ENCODE results near the gene CPA3. TPM values are rescaled to one million over a fixed set of nuclear protein-coding genes. Genes with fewer than 3 reads are reported as not detected.

CPA3 gene
- total RNA-seq, 1 experiment from 2014 or later: not detected

DNA sequence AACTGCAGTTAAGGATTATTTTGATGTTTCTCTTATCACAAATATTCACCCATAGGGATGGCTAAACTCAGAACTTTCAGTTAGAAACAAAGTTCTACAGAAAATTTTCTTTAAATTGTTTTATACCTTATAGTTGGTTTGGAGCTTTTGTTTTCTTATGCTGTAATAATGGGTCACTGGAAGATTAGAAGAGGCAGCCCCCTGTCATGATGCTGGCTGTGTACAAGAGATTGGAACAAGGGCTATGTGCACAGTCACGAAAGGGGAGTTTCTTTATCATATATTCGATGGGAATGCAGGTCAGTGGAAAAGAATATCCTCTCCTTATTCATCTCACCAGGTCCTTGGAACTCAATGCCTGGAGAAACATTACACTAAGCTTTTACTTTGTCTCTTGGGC is 12.0 kb upstream of the CPA3 start:
- in situ Hi-C loops (cut with HindIII; ENCODE audit: low pct_unique_long_range_greater_than_20kb, low sequenced_read_pairs): no loop called here
- DNase-seq (ENCODE audit: low read depth): no peak

DNA sequence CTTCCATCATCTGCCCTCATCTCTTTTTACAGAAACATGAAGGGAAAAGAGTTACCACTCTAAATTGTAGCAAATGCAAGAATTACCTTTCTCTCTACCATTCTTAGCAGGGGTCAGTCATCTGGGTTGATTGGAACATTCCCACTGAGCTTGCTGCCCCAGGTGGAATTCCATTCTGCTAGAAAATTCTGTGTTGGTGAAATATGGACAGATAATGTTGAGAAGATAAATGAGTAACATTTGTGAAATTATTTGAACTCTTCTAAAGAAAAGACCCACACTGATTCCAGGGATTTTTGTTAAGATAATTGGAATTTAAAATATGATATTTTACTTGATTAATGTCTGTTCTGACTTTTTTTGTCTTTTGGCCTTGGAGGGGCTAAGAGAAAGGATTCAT is 11.0 kb upstream of the CPA3 start:
- in situ Hi-C loops (cut with HindIII; ENCODE audit: low pct_unique_long_range_greater_than_20kb, low sequenced_read_pairs): no loop called here
- no peak for DNase-seq (ENCODE audit: low read depth)

DNA sequence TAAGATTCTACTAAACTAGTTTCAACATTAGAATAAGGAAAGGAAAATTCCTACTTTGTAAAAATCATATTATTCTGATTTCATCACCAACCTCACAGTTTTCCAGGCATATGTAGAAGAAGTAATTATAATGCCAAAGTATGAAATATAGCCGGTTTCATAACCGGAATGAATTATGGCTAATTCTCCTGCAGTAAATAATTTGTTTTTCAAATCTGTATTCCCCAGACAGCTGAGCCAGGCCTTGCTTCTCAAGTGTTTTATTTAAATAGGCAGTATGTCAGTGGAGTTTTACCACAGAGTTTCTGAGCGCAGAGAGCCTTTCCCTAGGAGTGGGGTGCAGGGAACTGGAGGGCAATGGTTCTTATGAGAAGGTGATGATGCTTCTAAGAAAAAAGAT is 8.7 kb upstream of the CPA3 start:
- in situ Hi-C loops (cut with HindIII; ENCODE audit: low pct_unique_long_range_greater_than_20kb, low sequenced_read_pairs): no loop called here
- DNase-seq (ENCODE audit: low read depth): no peak

DNA sequence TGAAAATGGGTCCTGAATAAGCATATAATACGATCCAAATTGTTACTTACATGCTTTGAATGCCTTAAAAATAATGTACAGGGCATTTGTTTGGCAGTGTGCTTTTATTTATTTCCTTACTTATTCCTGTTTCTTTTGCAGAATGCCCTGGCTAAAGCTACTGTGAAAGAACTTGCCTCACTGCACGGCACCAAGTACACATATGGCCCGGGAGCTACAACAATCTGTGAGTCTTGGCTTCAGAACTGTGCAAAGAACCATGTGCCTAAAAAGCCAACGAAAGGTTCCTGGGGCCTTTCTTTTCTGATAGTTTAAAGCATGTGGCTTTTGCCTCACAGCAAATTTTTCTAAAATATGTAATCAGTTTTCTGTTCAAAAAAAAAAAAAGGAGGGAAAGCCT is 7.8 kb upstream of the CPA3 start:
- DNase-seq (ENCODE audit: low read depth): no peak
- in situ Hi-C loops (cut with HindIII; ENCODE audit: low pct_unique_long_range_greater_than_20kb, low sequenced_read_pairs): no loop called here

DNA sequence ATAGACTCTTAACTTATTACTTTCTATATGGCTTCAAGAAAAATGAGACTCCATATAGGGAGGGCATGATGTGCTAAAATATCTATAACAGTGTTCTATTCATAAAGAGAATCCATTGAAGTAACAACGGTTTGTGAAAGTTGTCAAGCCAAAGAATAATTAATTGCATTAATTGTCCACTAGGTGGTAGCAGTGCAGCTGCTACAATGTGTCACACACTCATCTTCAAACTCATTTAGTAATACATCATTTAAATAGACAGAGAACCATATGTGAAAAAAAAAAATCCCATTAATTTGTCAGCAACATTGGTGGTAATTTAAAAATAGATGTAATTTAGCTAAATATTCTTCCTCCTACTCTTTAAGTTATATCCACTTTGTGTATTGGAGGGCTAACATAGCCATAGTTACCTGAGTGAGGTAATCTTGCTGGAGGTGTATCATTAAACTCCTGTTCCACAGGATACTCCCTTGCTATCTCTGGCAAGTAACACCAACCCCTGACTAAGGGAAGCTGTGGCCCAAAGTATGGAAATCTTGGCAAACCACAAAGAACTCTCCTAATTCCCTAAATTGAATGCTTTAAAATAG is 3.7 kb upstream of the CPA3 start:
- DNase-seq (ENCODE audit: low read depth): peak; percentile 23
- in situ Hi-C loops (cut with HindIII; ENCODE audit: low pct_unique_long_range_greater_than_20kb, low sequenced_read_pairs): no loop called here

DNA sequence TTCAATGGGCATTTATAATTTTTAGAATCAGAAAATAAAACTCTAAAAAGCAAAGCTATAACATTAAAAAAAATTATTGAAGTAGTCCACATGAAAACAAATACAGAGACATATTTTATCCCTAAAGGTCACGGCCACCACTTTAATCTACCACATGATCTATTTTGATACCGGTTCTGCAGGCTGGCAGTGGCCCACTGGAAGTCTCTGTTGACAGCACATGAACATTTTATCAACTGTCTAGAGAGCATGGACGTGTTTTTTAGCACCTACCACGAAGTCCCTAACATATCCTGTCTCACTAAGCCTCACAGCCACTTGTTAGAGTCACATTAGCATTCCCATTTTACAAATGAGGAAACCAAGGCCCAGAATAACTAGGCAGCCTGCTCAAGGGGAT is 1.8 kb upstream of the CPA3 start:
- no peak for DNase-seq (ENCODE audit: low read depth)
- in situ Hi-C loops (cut with HindIII; ENCODE audit: low pct_unique_long_range_greater_than_20kb, low sequenced_read_pairs): no loop called here

DNA sequence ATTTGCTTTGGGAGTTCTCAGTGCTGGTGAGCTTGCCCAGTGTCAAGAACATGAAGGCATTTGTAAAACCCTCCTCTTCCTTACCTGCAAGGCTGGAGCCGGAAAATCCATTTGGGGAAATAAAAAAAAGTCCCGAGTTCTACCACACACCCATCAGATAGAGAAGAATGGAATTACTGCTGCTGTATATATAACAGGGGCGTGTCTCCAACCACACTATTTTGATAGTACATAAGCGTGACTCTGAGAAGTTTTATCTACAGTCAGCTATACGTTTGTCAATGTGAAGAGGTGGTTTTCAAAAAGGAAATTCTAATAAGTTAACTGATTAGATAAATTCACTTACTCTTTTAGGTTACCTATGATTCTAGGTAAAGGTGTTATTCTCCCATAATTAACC is 1.3 kb upstream of the CPA3 start:
- DNase-seq (ENCODE audit: low read depth): no peak
- in situ Hi-C loops (cut with HindIII; ENCODE audit: low pct_unique_long_range_greater_than_20kb, low sequenced_read_pairs): no loop called here

DNA sequence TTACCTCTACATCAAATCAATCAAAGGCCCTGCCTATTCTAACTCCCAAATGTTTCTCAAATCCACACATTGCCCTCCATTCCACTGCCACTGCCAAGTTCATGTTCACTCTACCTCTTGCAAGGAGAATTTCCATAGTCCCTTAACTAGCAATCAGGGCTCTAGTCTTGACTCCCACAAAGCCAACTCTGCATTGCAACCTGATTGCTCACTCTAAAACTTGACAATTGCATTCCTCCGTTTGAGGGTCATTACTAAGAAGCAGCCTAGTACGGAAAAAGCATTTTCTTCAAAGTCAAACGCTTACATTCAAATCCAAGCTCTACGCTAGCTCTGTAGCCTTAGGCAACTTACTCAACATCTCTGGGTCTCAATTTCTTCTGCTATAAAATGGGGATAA is 1.2 kb downstream of the CPA3 start:
- in situ Hi-C loops (cut with HindIII; ENCODE audit: low pct_unique_long_range_greater_than_20kb, low sequenced_read_pairs): no loop called here
- no peak for DNase-seq (ENCODE audit: low read depth)

DNA sequence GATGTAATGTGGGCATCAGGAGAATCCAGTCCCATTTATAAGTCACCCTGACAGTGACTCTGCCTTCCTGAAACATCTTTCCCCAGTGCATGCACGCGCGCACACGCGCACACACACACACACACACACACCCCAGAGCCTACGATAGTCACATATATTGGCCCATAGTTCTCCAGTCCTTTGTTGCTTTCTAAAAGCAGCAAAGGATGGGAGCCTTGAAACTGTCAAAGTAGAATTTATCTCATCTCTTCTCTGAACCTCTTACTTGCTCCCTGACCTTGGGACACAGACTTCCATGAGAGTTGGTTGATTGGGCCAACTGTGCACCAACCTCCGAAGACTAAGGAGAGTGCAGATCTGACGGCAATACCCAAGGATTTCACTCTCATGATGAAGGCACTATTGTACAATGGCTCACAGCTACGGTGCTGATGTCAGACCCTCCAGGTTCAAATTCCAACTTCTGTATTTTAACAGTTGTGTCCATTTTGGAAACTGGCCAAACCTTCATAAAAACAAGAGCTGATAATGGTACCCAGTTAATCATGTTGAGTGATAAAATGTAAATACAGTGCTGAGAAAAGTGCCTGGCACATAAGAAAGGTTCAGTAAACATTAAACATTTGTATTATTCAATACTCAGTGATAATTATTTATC is 8.3 kb downstream of the CPA3 start:
- no peak for DNase-seq (ENCODE audit: low read depth)
- in situ Hi-C loops (cut with HindIII; ENCODE audit: low pct_unique_long_range_greater_than_20kb, low sequenced_read_pairs): no loop called here

DNA sequence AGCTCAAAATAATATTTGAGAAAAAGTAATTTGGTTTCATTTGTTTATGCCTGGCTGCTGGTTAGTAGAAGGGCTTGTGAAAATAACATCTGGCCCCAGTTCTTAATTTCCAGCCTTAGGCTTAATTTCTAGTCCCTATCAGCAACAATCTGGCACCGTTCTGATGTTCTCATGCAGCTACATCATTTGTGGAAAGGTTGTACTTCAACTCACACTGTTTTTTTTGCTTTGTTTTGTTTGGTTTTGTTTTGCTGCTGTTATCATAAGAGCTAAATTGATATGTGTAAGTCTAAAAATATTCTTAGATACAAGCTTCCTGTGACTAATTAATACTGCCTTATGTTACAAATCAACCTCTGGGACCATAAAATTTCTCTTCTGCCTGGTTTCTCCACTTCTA is 8.9 kb downstream of the CPA3 start:
- no peak for DNase-seq (ENCODE audit: low read depth)
- in situ Hi-C loops (cut with HindIII; ENCODE audit: low pct_unique_long_range_greater_than_20kb, low sequenced_read_pairs): no loop called here

DNA sequence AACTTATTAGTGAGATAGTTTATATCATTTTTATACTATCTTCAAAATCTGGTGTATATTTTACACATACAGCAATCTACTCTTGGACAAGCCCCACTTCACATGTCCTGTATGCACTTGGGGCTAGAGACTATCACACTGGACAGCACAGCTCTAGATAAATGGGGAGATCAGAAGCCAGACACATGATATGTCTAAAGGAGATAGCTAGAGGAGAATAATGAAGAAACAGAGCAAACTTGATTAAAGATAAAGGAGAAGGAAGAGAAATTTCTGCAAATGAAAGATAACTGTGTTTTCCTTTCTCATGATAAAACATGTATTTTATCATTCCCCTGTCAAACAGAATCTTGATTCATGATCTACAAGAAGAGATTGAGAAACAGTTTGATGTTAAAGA is 13.0 kb downstream of the CPA3 start:
- DNase-seq (ENCODE audit: low read depth): no peak
- in situ Hi-C loops (cut with HindIII; ENCODE audit: low pct_unique_long_range_greater_than_20kb, low sequenced_read_pairs): no loop called here

DNA sequence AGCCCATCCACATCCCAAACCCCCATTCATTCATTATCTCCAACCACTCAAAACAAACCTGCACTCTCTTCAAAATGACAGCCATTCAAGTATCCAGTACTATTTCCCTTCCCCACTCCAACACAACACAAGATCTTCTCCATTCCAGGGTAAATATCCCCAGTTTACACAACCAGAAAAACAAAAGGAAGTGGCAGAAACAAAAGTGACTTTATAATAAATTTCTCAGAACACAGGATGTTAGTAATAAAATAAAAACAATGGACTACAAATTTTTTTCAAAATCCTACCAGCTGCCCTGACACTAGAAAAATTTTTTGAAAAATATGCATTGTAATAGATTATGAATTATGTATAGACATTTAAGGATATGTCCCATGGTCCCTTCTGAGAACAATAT is 14.2 kb downstream of the CPA3 start:
- DNase-seq (ENCODE audit: low read depth): no peak

DNA sequence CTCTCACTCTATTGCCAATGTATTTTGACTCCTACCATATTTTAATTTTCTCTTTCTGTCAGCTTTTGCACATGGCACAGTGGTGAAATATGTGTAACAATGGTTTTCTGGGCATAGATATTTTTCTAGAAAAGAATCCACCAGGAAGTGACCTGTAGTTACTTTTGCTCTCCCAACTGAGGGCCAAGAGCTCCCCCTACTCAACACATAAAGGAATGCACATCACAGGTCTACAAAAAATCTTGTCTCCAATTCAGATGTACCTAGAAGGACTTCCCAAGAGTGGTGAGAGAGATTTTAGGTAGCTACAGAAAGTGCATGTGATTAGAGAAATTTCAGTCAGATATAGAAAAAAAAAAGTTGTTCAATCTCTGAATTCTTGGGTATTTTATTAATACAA is 15.6 kb downstream of the CPA3 start:
- peak; percentile 5 for DNase-seq (ENCODE audit: low read depth)
- in situ Hi-C loops (cut with HindIII; ENCODE audit: low pct_unique_long_range_greater_than_20kb, low sequenced_read_pairs): no loop called here

More for the DNA sequence above, 14.2 kb downstream of the CPA3 start:
- in situ Hi-C loops (cut with HindIII; ENCODE audit: low pct_unique_long_range_greater_than_20kb, low sequenced_read_pairs): no loop called here

DNA sequence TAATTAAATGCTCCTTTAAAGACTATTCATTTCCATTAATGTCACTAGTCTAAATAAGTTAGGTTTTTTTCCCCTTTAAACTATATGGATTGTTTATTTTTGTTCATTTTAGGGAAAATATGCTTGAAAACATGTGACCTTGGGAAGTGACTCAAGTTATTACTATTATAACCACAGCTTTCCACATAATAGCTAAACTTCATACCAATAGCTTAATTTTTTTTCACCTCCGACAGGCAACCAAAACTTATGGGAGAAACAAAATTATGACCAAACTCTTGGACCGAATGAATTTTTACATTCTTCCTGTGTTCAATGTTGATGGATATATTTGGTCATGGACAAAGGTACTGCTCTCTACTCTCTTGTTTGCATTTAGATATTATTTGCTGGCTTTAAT is 16.2 kb downstream of the CPA3 start:
- in situ Hi-C loops (cut with HindIII; ENCODE audit: low pct_unique_long_range_greater_than_20kb, low sequenced_read_pairs): no loop called here

DNA sequence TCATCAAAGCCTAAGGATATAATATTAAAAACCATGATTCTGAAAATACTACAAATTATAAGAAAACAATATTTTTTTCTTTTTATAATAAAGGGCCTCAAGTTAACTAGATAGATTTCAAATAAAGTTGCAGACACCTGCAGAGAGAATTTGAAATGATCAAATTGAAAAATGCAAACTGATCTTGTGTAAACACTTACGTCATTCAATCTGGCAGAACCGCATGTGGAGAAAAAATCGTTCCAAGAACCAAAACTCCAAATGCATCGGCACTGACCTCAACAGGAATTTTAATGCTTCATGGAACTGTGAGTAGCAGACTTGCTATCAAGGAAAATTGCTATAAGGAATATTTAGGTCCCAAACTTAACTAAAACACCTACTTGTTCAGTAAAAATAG is 17.2 kb downstream of the CPA3 start:
- no peak for DNase-seq (ENCODE audit: low read depth)
- in situ Hi-C loops (cut with HindIII; ENCODE audit: low pct_unique_long_range_greater_than_20kb, low sequenced_read_pairs): no loop called here

More for the DNA sequence above, 16.2 kb downstream of the CPA3 start:
- DNase-seq (ENCODE audit: low read depth): no peak

DNA sequence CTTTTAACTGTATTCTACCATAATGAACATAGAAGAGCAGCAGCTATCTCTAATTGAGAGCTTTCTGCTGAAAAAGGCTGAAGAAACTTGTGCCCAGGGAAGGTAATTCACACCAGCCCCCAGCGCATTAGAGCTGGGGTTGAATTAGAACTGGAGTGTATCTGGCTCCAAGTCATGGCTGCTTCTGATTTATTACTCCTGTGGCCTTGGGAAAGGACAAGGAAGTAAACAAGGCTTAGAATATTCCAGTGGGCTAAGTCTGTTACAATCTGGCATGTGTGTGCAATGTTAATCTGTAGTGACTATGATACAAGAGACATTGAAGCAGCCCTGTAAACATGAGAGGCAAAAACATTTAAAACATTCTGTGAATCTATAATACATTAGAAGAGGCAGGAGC is 18.1 kb downstream of the CPA3 start:
- in situ Hi-C loops (cut with HindIII; ENCODE audit: low pct_unique_long_range_greater_than_20kb, low sequenced_read_pairs): no loop called here
- no peak for DNase-seq (ENCODE audit: low read depth)

DNA sequence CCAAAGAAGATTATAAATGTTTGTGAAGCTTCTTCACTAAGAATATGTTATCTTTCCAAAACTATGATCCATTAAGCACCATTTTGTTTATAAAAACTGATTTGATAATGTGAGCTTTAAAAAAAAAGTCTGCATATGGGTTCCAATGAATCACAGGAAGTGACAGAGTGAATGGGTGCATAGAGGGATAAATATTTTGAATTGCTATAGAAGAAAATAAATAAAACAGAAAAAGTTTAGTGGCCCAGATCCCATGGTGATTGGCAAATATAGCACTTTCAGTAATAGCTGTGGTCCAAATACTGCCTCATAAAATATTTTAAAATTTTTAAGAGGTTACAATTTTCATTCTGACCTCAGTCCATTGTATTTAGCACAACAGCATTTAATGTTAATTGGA is 19.2 kb downstream of the CPA3 start:
- DNase-seq (ENCODE audit: low read depth): no peak
- in situ Hi-C loops (cut with HindIII; ENCODE audit: low pct_unique_long_range_greater_than_20kb, low sequenced_read_pairs): no loop called here

DNA sequence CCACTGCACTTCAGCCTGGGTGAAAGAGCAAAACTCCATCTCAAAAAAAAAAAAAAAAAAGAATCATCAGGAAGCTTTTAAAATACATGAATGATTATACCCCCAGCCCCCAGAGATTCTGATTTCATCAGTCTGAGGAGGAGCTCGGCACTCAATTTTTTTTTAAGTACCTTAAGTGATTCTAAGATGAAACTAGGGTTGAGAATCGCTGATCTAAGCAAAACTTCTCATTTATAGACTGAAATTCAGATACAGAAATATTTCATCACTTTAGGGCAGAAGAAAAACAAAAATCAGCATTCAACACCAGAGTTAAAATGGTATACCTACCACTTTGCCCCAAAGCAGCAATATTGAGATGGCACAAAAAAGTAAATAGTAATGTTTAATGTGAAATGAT is 24.7 kb downstream of the CPA3 start:
- in situ Hi-C loops (cut with HindIII; ENCODE audit: low pct_unique_long_range_greater_than_20kb, low sequenced_read_pairs): no loop called here
- no peak for DNase-seq (ENCODE audit: low read depth)

DNA sequence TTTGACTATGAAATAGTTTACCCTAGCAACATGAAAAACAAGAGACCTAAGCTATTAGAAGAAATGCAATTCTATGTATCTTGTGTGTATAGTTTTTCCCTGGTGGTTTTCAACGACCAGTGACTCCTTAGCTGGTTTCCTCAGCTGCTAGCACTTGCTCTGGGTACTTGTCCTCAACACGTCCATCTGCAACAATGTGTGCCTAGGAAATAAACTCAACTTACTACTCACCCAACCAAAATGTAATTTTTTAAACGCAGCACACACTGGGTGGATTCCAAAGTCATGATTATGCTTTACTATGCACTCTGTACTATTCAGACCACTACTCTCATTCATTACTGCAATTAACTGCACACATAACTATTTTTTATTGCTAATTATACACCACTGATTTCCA is 31.0 kb downstream of the CPA3 start:
- in situ Hi-C loops (cut with HindIII; ENCODE audit: low pct_unique_long_range_greater_than_20kb, low sequenced_read_pairs): no loop called here
- no peak for DNase-seq (ENCODE audit: low read depth)

DNA sequence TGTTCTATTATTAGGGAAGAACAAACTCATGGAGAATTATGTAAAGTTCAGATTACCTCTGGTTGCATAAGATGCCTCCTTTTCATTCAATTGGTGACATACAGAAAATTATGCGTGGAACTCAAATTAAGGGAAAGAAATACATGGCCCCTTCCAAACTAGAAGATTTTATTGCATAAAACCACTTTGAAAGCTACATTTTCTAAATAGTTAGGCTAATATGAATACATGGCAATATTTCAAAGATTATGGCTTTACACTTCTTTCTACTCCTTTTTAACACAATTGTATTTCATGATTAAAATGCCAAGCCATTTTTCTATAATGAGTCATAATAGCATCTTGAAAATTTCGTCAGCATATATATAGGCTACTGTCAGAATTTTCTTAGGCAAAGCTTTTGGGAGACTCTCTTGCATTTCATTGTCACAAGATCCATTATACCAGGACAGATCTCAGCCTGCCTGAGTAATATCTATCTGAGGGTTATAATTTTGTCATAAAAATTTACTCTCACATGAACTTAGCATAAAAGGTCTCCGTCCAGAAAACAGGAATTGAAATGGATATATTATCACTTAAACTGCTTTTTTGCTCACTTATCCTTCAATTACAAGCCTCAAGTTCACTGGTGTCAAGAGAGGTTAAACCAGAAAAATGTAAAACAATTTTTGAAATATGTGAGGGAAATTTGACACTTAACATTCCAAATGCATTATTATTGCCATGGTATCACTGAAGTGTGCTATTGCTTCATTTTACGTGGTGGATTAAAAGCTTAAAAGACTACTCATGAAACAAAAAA is 37.1 kb downstream of the CPA3 start:
- no peak for DNase-seq (ENCODE audit: low read depth)
- in situ Hi-C loops (cut with HindIII; ENCODE audit: low pct_unique_long_range_greater_than_20kb, low sequenced_read_pairs): no loop called here

Measured in Caki2 (cell line).